Thyroid gland (tissue), 4 donors: ENCODE data around the gene PRXL2A. TPM values are rescaled to one million over a fixed set of nuclear protein-coding genes. Genes with fewer than 3 reads are reported as not detected.

Source experiments
- DNase-seq, 2 donors: peaks; one replicate each; pipeline ENCODE4 v3.0.0-alpha.2; 2019
- H3K27ac ChIP-seq, 3 donors: fragments of 200-600 bp; sonication (generic); 1 replicate in 2 of 3; 2 replicates in 1 of 3; pipeline ENCODE4 v1.5.1; 2016 to 2019; ENCODE audit warnings: mild to moderate bottlenecking in 1 of 3, moderate library complexity in 1 of 3
- H3K27me3 ChIP-seq: fragments of 200-600 bp; sonication (generic); one replicate; pipeline ENCODE4 v1.5.1; 2019
- H3K36me3 ChIP-seq, 2 donors: fragments of 200-600 bp; sonication (generic); one replicate each; pipeline ENCODE4 v1.5.1; 2016 to 2019
- H3K4me1 ChIP-seq, 2 donors: fragments of 200-600 bp; sonication (generic); one replicate each; pipeline ENCODE4 v1.5.1; 2017 to 2019
- H3K4me3 ChIP-seq, 3 donors: fragments of 200-600 bp; sonication (generic); replicated peaks in 1 of 3; 1 replicate in 2 of 3; 2 replicates in 1 of 3; pipeline ENCODE4 v1.5.1; 2016; ENCODE audit warnings: mild to moderate bottlenecking in 1 of 3
- H3K9me3 ChIP-seq: fragments of 200-600 bp; sonication (generic); one replicate; pipeline ENCODE4 v1.5.1; 2017
- CTCF ChIP-seq, 6 experiments: fragments of 200-600 bp in 3 of 6; fragments of 450-650 bp in 3 of 6; sonication (generic) in 3 of 6; IDR thresholded peaks; one replicate each; pipeline ENCODE4 v1.5.1; 2016 to 2019; ENCODE audit warnings: antibody characterized with exemption in 6 of 6, mild to moderate bottlenecking in 2 of 6, inconsistent platforms in 1 of 6, moderate library complexity in 1 of 6
- POLR2A ChIP-seq, 2 donors: fragments of 450-650 bp; IDR thresholded peaks; one replicate each; pipeline ENCODE4 v1.6.1; 2017; ENCODE audit warnings: antibody characterized with exemption in 2 of 2, mild to moderate bottlenecking in 2 of 2, moderate library complexity in 1 of 2
- WGBS, 2 donors: methylation state at CpG; one replicate each; pipeline ENCODE4 v1.1.5; 2017; 5-methylcytosine and 5-hydroxymethylcytosine counted together
- intact Hi-C: fragments of 100-400 bp; cut with DNase I; formaldehyde crosslinking; loops from one replicate; pipeline ENCODE4 v1.15.1; 2023
- total RNA-seq, 4 donors: library from RNA; depleted of rRNA; stranded (reverse); fragments of >200 nt; gene quantifications; one replicate each; pipeline ENCODE4 v1.2.3, GENCODE V29; 2016

The PRXL2A gene
- total RNA-seq, 4 donors from 2014 or later, result 68.2 to 93.3 (median 79.7) TPM

GRCh38 chr10:80433134-80433533 lies 24.8 kb downstream of the PRXL2A start:
- TF ChIP-seq POLR2A (IDR thresholded peaks at IDR 0.05), result no peak
- TF ChIP-seq CTCF (IDR thresholded peaks at IDR 0.05), result no peak
- intact Hi-C loops, result no loop called here
- 79 to 81% methylated on average over 3 of the region's 3 CpGs for WGBS, 2 donors
- peaks cover 0 to 3% of the 10 kb centered on the region in 2 donors for H3K4me1 ChIP-seq
- H3K27ac ChIP-seq, result no peak overlapping the region
- no peak overlapping the region for H3K4me3 ChIP-seq
- H3K27me3 ChIP-seq, result no peaks in the 10 kb centered on the region
- no peaks in the 10 kb centered on the region for H3K9me3 ChIP-seq
- DNase-seq, result no peak
- peaks cover 7 to 9% of the 10 kb centered on the region in 2 donors for H3K36me3 ChIP-seq

GRCh38 chr10:80436446-80437098 lies 28.2 kb downstream of the PRXL2A start:
- Histone ChIP-seq H3K9me3 (no peaks in the 10 kb centered on the region), H3K27ac (no peak overlapping the region), H3K4me3 (no peak overlapping the region), H3K4me1 (peaks cover 0 to 3% of the 10 kb centered on the region in 2 donors), H3K27me3 (no peaks in the 10 kb centered on the region), H3K36me3 (peaks cover 0 to 6% of the 10 kb centered on the region in 2 donors)
- WGBS, 2 donors, result 74 to 82% methylated on average over 6 of the region's 6 CpGs
- intact Hi-C loops, result no loop called here
- TF ChIP-seq POLR2A (IDR thresholded peaks at IDR 0.05) (no peak), CTCF (IDR thresholded peaks at IDR 0.05) (no peak)
- DNase-seq, result no peak

GRCh38 chr10:80437227-80437626 lies 28.9 kb downstream of the PRXL2A start:
- Histone ChIP-seq H3K9me3 (no peaks in the 10 kb centered on the region), H3K36me3 (peaks cover 0 to 1% of the 10 kb centered on the region in 2 donors), H3K27me3 (no peaks in the 10 kb centered on the region), H3K27ac (no peak overlapping the region), H3K4me1 (peaks cover 0 to 3% of the 10 kb centered on the region in 2 donors), H3K4me3 (no peak overlapping the region)
- intact Hi-C loops, result no loop called here
- 78 to 80% methylated on average over 2 of the region's 2 CpGs for WGBS, 2 donors
- TF ChIP-seq POLR2A (IDR thresholded peaks at IDR 0.05) (no peak), CTCF (IDR thresholded peaks at IDR 0.05) (no peak)
- DNase-seq, result no peak

- H3K36me3 ChIP-seq, result no peaks in the 10 kb centered on the region
- peaks cover 3 to 4% of the 10 kb centered on the region in 2 donors for H3K4me1 ChIP-seq
- no peak for DNase-seq
- no peaks in the 10 kb centered on the region for H3K9me3 ChIP-seq
- no peak overlapping the region for H3K27ac ChIP-seq
- no peaks in the 10 kb centered on the region for H3K27me3 ChIP-seq
- intact Hi-C loops, result loop anchor here (10.0 kb wide), 2 partner anchors 57 to 153 kb away; no protein-coding TSS in a partner anchor
- no peak overlapping the region for H3K4me3 ChIP-seq
- TF ChIP-seq POLR2A (IDR thresholded peaks at IDR 0.05) (no peak), CTCF (IDR thresholded peaks at IDR 0.05) (no peak)
- WGBS, 2 donors, result 91 to 98% methylated on average over 7 to 8 of the region's 8 CpGs
Observed at GRCh38 chr10:80441831-80442230, 33.5 kb downstream of the PRXL2A start.

DNA sequence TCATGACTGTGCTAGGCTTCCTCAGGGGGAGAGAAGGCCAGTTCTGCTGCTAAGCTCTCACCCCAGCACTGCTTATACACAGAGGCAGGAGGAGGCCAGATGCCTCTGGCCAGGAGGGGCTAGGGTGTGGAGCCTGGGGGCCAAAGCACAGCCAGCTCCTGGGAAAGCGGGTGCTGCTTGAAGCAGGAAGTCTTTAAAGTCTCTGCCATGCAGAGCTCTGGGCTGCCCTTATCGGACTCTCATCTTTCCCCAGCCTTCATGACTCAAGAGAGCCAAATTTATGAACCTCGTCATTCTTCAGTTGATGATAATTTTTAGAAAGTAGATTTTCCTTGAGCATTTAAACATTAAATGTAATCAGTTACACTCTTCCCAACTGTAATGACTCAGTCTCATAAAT lies 34.5 kb downstream of the PRXL2A start:
- TF ChIP-seq CTCF (IDR thresholded peaks at IDR 0.05) (no peak), POLR2A (IDR thresholded peaks at IDR 0.05) (no peak)
- no peaks in the 10 kb centered on the region for H3K27me3 ChIP-seq
- peaks cover 5 to 10% of the 10 kb centered on the region in 2 donors for H3K4me1 ChIP-seq
- no peaks in the 10 kb centered on the region for H3K9me3 ChIP-seq
- no peak overlapping the region for H3K4me3 ChIP-seq
- H3K36me3 ChIP-seq, result no peaks in the 10 kb centered on the region
- intact Hi-C loops, result loop anchor here (10.0 kb wide), 2 partner anchors 58 to 152 kb away; no protein-coding TSS in a partner anchor
- no peak overlapping the region for H3K27ac ChIP-seq
- no peak for DNase-seq
- 79 to 87% methylated on average over 3 of the region's 3 CpGs for WGBS, 2 donors
